Fibroblast of lung (primary cell): ENCODE results near the gene BTF3. TPM values are rescaled to one million over a fixed set of nuclear protein-coding genes. Genes with fewer than 3 reads are reported as not detected.
A peak's percentile ranks its signal among the peaks of the same experiment; 100 is the strongest.

ENCODE experiments used
- DNase-seq, 2 donors: peaks; one replicate each; pipeline versions ENCODE4 v3.0.0 to v3.0.0-alpha.2; 2010; ENCODE audit warnings: low read depth in 2 of 2
- H2AFZ ChIP-seq: 2 replicates; pipeline ENCODE4 v1.5.1; 2012; ENCODE audit warnings: low read length, control low read depth, inconsistent platforms
- H3K27ac ChIP-seq: 2 replicates; pipeline ENCODE4 v1.5.1; 2011; ENCODE audit warnings: low read length, control low read depth; ENCODE audit not compliant: insufficient read depth
- H3K27me3 ChIP-seq: 2 replicates; pipeline ENCODE4 v1.5.1; 2011; ENCODE audit warnings: mild to moderate bottlenecking, low read length; ENCODE audit not compliant: control insufficient read depth, insufficient read depth
- H3K36me3 ChIP-seq: 2 replicates; pipeline ENCODE4 v1.5.1; 2011; ENCODE audit warnings: low read length; ENCODE audit not compliant: control insufficient read depth, insufficient read depth
- H3K4me1 ChIP-seq: 2 replicates; pipeline ENCODE4 v1.5.1; 2011; ENCODE audit warnings: low read length; ENCODE audit not compliant: control insufficient read depth, insufficient read depth; ENCODE audit errors: extremely low read depth
- H3K4me2 ChIP-seq: 2 replicates; pipeline ENCODE4 v1.5.1; 2011; ENCODE audit warnings: low read length, control low read depth; ENCODE audit not compliant: insufficient read depth; ENCODE audit errors: extremely low read depth
- H3K4me3 ChIP-seq, 4 experiments: fragments of 200-600 bp in 1 of 4; sonication (generic) in 1 of 4; replicated peaks in 1 of 4; 2 replicates each; pipeline ENCODE4 v1.5.1; 2011 to 2016; ENCODE audit warnings: low read length in 4 of 4, low read depth in 3 of 4, mild to moderate bottlenecking in 3 of 4, control low read depth in 2 of 4, inconsistent platforms in 1 of 4, mixed read lengths in 1 of 4; ENCODE audit not compliant: insufficient read depth in 1 of 4; ENCODE audit errors: control extremely low read depth in 1 of 4
- H3K79me2 ChIP-seq: 2 replicates; pipeline ENCODE4 v1.5.1; 2012; ENCODE audit warnings: mild to moderate bottlenecking, low read length, inconsistent platforms; ENCODE audit not compliant: control insufficient read depth, insufficient read depth
- H3K9ac ChIP-seq: 2 replicates; pipeline ENCODE4 v1.5.1; 2011; ENCODE audit warnings: mild to moderate bottlenecking, low read length, control low read depth; ENCODE audit not compliant: insufficient read depth
- H3K9me3 ChIP-seq: 2 replicates; pipeline ENCODE4 v1.5.1; 2012; ENCODE audit warnings: low read depth, low read length; ENCODE audit not compliant: control insufficient read depth, insufficient read depth
- H4K20me1 ChIP-seq: 2 replicates; pipeline ENCODE4 v1.5.1; 2011; ENCODE audit warnings: low read length; ENCODE audit not compliant: control insufficient read depth, insufficient read depth; ENCODE audit errors: extremely low read depth
- CTCF ChIP-seq, 2 donors: IDR thresholded peaks in 1 of 2; conservative IDR thresholded peaks in 1 of 2; 1 replicate in 1 of 2; 2 replicates in 1 of 2; pipeline ENCODE4 v1.5.1; 2011 to 2012; ENCODE audit warnings: low read length in 2 of 2, control low read depth in 1 of 2, inconsistent platforms in 1 of 2, low read depth in 1 of 2, mild to moderate bottlenecking in 1 of 2
- EZH2 ChIP-seq: IDR thresholded peaks from 2 replicates; pipeline ENCODE4 v1.5.1; 2012; ENCODE audit warnings: low read length, control low read depth, mild to moderate bottlenecking; ENCODE audit errors: missing control alignments
- polyA plus RNA-seq, 2 donors: library from polyadenylated mRNA; depleted of rRNA in 1 of 2; stranded (reverse) in 1 of 2; unstranded in 1 of 2; fragments of >200 nt; gene quantifications; 2 replicates each; pipeline ENCODE4 v1.2.1, GENCODE V29; 2011 to 2012; ENCODE audit warnings: missing spikeins in 1 of 2
- total RNA-seq: library from RNA; depleted of rRNA; stranded (reverse); fragments of >200 nt; gene quantifications from 2 replicates; pipeline ENCODE4 v1.2.1, GENCODE V29; 2014

Gene BTF3
- total and polyA plus RNA-seq, 2 donors (not counting 1 experiment from before 2014, with no cell fraction given), result 207 to 647 TPM

- no peak overlapping the region for H3K4me2 ChIP-seq
- H3K36me3 ChIP-seq, result no peaks in the 10 kb centered on the region
- no peaks in the 10 kb centered on the region for H3K4me1 ChIP-seq
- no peaks in the 10 kb centered on the region for H3K79me2 ChIP-seq
- H3K4me3 ChIP-seq, result no peak overlapping the region
- no peaks in the 10 kb centered on the region for H4K20me1 ChIP-seq
- no peak overlapping the region for H3K9ac ChIP-seq
- H3K27me3 ChIP-seq, result peaks cover 2% of the 10 kb centered on the region
- no peak overlapping the region for H3K27ac ChIP-seq
- no peak overlapping the region for H2AFZ ChIP-seq
- peak in 1 of 2 donors; percentile 54 for DNase-seq
- H3K9me3 ChIP-seq, result no peaks in the 10 kb centered on the region
- TF ChIP-seq CTCF (conservative IDR thresholded peaks at IDR 0.05 in 1 of 2, IDR thresholded peaks at IDR 0.05 in 1 of 2; ENCODE audit: low read depth in 1 of 2, low read length in 2 of 2) (no peak), EZH2 (no peak)
Measured at GRCh38 chr5:73531356-73531755, 33.1 kb downstream of the BTF3 start.

GRCh38 chr5:73532195-73532594 lies 34.0 kb downstream of the BTF3 start:
- Histone ChIP-seq H2AFZ (no peak overlapping the region), H3K27me3 (peaks cover 2% of the 10 kb centered on the region), H3K27ac (no peak overlapping the region), H3K4me2 (no peak overlapping the region), H3K9ac (no peak overlapping the region), H3K4me3 (no peak overlapping the region), H3K4me1 (no peaks in the 10 kb centered on the region), H4K20me1 (no peaks in the 10 kb centered on the region), H3K79me2 (no peaks in the 10 kb centered on the region), H3K36me3 (no peaks in the 10 kb centered on the region), H3K9me3 (no peaks in the 10 kb centered on the region)
- TF ChIP-seq CTCF (conservative IDR thresholded peaks at IDR 0.05 in 1 of 2, IDR thresholded peaks at IDR 0.05 in 1 of 2; ENCODE audit: low read depth in 1 of 2, low read length in 2 of 2), result no peak
- DNase-seq, result no peak

- Histone ChIP-seq H3K36me3 (no peaks in the 10 kb centered on the region), H3K79me2 (no peaks in the 10 kb centered on the region), H3K9ac (no peak overlapping the region), H4K20me1 (no peaks in the 10 kb centered on the region), H2AFZ (no peak overlapping the region), H3K27ac (no peak overlapping the region), H3K4me3 (no peak overlapping the region), H3K27me3 (peaks cover 2% of the 10 kb centered on the region), H3K4me1 (no peaks in the 10 kb centered on the region), H3K9me3 (no peaks in the 10 kb centered on the region), H3K4me2 (no peak overlapping the region)
- TF ChIP-seq CTCF (conservative IDR thresholded peaks at IDR 0.05 in 1 of 2, IDR thresholded peaks at IDR 0.05 in 1 of 2; ENCODE audit: low read depth in 1 of 2, low read length in 2 of 2), result no peak
- peak; percentile 69 to 84 for DNase-seq
Measured at GRCh38 chr5:73534011-73534644, 35.9 kb downstream of the BTF3 start.
